HepG2 (cell line): ENCODE results near the gene VDR.

Source experiments
- BRCA1 ChIP-seq: sonication (generic); formaldehyde crosslinking; IDR thresholded peaks from 2 replicates; pipeline ENCODE4 v1.4.0; 2020; ENCODE audit warnings: missing genetic modification reagents
- CTCF ChIP-seq: sonication (generic); formaldehyde crosslinking; IDR thresholded peaks from 2 replicates; pipeline ENCODE4 v1.5.0; 2020; ENCODE audit warnings: mild to moderate bottlenecking, missing genetic modification reagents, moderate library complexity
- GABPA ChIP-seq, 2 experiments: IDR thresholded peaks; 2 replicates each; pipeline ENCODE4 v1.6.1; 2011 to 2016; ENCODE audit warnings: low read depth in 2 of 2, low read length in 1 of 2, missing biosample characterization in 1 of 2, missing genetic modification characterization in 1 of 2
- HMGXB4 ChIP-seq, 2 experiments: sonication (generic) in 1 of 2; formaldehyde crosslinking in 1 of 2; IDR thresholded peaks; 2 replicates each; pipeline versions ENCODE4 v1.4.0 to v1.6.1; 2018 to 2020; ENCODE audit warnings: missing genetic modification reagents in 2 of 2, borderline replicate concordance in 1 of 2, low read depth in 1 of 2, mild to moderate bottlenecking in 1 of 2, missing biosample characterization in 1 of 2
- KLF16 ChIP-seq, 2 experiments: sonication (generic) in 1 of 2; formaldehyde crosslinking in 1 of 2; IDR thresholded peaks; 2 replicates each; pipeline versions ENCODE4 v1.6.1 to v1.8.0; 2016 to 2023; ENCODE audit warnings: missing genetic modification reagents in 2 of 2, missing compliant biosample characterization in 1 of 2
- POLR2A ChIP-seq, 2 experiments: IDR thresholded peaks; 2 replicates each; pipeline ENCODE4 v1.6.1; 2011; ENCODE audit warnings: low read depth in 2 of 2, low read length in 2 of 2, mild to moderate bottlenecking in 1 of 2, moderate library complexity in 1 of 2; ENCODE audit not compliant: insufficient read depth in 1 of 2
- POLR2AphosphoS5 ChIP-seq: IDR thresholded peaks from 2 replicates; pipeline ENCODE4 v1.6.1; 2012; ENCODE audit warnings: low read depth, low read length
- STAG1 ChIP-seq: sonication (generic); formaldehyde crosslinking; IDR thresholded peaks from 2 replicates; pipeline ENCODE4 v1.4.0; 2020; ENCODE audit warnings: missing genetic modification reagents
- TF ChIP-seq, protein P1 (sequence below), 2 experiments: fragments of 450-650 bp in 1 of 2; sonication (generic) in 1 of 2; formaldehyde crosslinking in 1 of 2; IDR thresholded peaks; 2 replicates each; pipeline versions ENCODE4 v1.6.1 to v1.8.0; 2016 to 2022; ENCODE audit warnings: antibody characterized with exemption in 1 of 2, mild to moderate bottlenecking in 1 of 2, missing genetic modification reagents in 1 of 2
- TF ChIP-seq, protein P2 (sequence below): sonication (generic); formaldehyde crosslinking; IDR thresholded peaks from 2 replicates; pipeline ENCODE4 v1.4.0; 2020; ENCODE audit warnings: missing genetic modification reagents; ENCODE audit errors: not compliant biosample characterization

- TF ChIP-seq CTCF (CRISPR knock-in tag), result no peak
- TF ChIP-seq KLF16 (CRISPR knock-in tag; IDR thresholded peaks at IDR 0.05), result no peak
- TF ChIP-seq POLR2A (IDR thresholded peaks at IDR 0.05; ENCODE audit: insufficient read depth in 1 of 2, low read depth in 2 of 2, low read length in 2 of 2), result no peak
- no peak for TF ChIP-seq BRCA1 (CRISPR knock-in tag)
- TF ChIP-seq, protein P1, sequence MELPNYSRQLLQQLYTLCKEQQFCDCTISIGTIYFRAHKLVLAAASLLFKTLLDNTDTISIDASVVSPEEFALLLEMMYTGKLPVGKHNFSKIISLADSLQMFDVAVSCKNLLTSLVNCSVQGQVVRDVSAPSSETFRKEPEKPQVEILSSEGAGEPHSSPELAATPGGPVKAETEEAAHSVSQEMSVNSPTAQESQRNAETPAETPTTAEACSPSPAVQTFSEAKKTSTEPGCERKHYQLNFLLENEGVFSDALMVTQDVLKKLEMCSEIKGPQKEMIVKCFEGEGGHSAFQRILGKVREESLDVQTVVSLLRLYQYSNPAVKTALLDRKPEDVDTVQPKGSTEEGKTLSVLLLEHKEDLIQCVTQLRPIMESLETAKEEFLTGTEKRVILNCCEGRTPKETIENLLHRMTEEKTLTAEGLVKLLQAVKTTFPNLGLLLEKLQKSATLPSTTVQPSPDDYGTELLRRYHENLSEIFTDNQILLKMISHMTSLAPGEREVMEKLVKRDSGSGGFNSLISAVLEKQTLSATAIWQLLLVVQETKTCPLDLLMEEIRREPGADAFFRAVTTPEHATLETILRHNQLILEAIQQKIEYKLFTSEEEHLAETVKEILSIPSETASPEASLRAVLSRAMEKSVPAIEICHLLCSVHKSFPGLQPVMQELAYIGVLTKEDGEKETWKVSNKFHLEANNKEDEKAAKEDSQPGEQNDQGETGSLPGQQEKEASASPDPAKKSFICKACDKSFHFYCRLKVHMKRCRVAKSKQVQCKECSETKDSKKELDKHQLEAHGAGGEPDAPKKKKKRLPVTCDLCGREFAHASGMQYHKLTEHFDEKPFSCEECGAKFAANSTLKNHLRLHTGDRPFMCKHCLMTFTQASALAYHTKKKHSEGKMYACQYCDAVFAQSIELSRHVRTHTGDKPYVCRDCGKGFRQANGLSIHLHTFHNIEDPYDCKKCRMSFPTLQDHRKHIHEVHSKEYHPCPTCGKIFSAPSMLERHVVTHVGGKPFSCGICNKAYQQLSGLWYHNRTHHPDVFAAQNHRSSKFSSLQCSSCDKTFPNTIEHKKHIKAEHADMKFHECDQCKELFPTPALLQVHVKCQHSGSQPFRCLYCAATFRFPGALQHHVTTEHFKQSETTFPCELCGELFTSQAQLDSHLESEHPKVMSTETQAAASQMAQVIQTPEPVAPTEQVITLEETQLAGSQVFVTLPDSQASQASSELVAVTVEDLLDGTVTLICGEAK (IDR thresholded peaks at IDR 0.05), result no peak
- TF ChIP-seq, protein P1 (CRISPR knock-in tag; IDR thresholded peaks at IDR 0.05), result no peak
- TF ChIP-seq GABPA (IDR thresholded peaks at IDR 0.05; ENCODE audit: low read depth, low read length), result no peak
- no peak for TF ChIP-seq GABPA (CRISPR knock-in tag; IDR thresholded peaks at IDR 0.05; ENCODE audit: low read depth)
- no peak for TF ChIP-seq STAG1 (CRISPR knock-in tag)
- no peak for TF ChIP-seq POLR2AphosphoS5
- TF ChIP-seq, protein P2, sequence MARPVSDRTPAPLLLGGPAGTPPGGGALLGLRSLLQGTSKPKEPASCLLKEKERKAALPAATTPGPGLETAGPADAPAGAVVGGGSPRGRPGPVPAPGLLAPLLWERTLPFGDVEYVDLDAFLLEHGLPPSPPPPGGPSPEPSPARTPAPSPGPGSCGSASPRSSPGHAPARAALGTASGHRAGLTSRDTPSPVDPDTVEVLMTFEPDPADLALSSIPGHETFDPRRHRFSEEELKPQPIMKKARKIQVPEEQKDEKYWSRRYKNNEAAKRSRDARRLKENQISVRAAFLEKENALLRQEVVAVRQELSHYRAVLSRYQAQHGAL (CRISPR knock-in tag), result no peak
- TF ChIP-seq HMGXB4 (CRISPR knock-in tag; IDR thresholded peaks at IDR 0.05; ENCODE audit: borderline replicate concordance in 1 of 2, low read depth in 1 of 2), result no peak
Measured at GRCh38 chr12:47814539-47815170, 90.1 kb downstream of the VDR start.
